ENCODE data around the gene TBX20. TPM values are rescaled to one million over a fixed set of nuclear protein-coding genes. Genes with fewer than 3 reads are reported as not detected.

The TBX20 gene
- total RNA-seq, 4 donors from 2014 or later: not detected

DNA sequence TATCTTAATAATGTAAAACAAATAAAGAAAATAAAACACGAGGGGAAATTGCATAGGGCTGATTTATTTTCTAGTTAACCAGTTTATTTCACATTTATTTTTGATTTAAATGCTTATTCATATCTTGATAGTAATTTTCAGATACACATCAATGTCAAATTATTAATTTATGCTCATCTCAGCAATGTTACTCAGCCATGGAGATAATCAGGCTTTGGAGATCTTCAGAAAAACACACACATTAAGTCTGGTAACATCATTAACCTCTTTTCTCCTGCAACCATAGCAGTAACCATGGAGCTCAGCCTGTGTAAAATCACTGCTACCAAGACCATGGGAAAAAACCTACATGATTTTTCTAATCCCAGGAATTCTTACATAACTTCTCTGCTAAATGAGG, 31.9 kb upstream of the TBX20 start:
- H3K36me3 ChIP-seq: no peaks in the 10 kb centered on the region
- in situ Hi-C loops (cut with MboI; ENCODE audit: low pct_ligation_motif_present in 1 of 4, low pct_unique_long_range_greater_than_20kb in 1 of 4, low sequenced_read_pairs in 3 of 4) (no loop called here), intact Hi-C loops (cut with DNase I; ENCODE audit: low total_unique reads) (no loop called here)
- no peaks in the 10 kb centered on the region for H3K27me3 ChIP-seq
- 20 to 21% methylated on average over 1 of the region's 1 CpG for WGBS, 2 donors (ENCODE audit: low coverage in 1 of 2)
- TF ChIP-seq POLR2AphosphoS5 (IDR thresholded peaks at IDR 0.05): no peak
- TF ChIP-seq, protein P1, sequence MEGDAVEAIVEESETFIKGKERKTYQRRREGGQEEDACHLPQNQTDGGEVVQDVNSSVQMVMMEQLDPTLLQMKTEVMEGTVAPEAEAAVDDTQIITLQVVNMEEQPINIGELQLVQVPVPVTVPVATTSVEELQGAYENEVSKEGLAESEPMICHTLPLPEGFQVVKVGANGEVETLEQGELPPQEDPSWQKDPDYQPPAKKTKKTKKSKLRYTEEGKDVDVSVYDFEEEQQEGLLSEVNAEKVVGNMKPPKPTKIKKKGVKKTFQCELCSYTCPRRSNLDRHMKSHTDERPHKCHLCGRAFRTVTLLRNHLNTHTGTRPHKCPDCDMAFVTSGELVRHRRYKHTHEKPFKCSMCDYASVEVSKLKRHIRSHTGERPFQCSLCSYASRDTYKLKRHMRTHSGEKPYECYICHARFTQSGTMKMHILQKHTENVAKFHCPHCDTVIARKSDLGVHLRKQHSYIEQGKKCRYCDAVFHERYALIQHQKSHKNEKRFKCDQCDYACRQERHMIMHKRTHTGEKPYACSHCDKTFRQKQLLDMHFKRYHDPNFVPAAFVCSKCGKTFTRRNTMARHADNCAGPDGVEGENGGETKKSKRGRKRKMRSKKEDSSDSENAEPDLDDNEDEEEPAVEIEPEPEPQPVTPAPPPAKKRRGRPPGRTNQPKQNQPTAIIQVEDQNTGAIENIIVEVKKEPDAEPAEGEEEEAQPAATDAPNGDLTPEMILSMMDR (IDR thresholded peaks at IDR 0.05): no peak
- TF ChIP-seq POLR2A (IDR thresholded peaks at IDR 0.05): no peak
- TF ChIP-seq EP300 (IDR thresholded peaks at IDR 0.05; ENCODE audit: low read depth): no peak
- no peak overlapping the region for H3K4me3 ChIP-seq
- H3K27ac ChIP-seq: no peak overlapping the region
- DNase-seq: no peak
- no peaks in the 10 kb centered on the region for H3K4me1 ChIP-seq
- no peaks in the 10 kb centered on the region for H3K9me3 ChIP-seq

DNA sequence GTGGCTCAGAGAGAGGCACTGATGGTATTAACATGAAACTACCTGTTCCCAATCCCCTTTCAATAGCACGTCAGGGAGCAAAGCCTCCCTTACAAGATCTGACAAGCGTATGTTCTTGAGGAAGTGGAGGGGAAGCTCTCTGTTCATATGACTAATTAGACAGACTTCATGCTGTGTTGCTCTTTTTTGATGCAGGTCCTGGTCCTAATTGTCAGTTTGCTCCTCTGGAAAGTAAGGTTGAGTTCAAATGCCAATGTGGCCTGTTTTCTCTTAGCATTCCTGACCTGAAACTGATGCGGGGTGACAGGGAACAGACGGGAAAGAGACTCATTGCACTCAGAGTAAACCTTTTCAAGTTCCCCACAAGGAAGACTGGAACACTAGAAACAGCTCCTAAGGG, 27.0 kb upstream of the TBX20 start:
- WGBS, 2 donors (ENCODE audit: low coverage in 1 of 2): 0 to 67% methylated on average over 1 to 4 of the region's 4 CpGs
- in situ Hi-C loops (cut with MboI; ENCODE audit: low pct_ligation_motif_present in 1 of 4, low pct_unique_long_range_greater_than_20kb in 1 of 4, low sequenced_read_pairs in 3 of 4): no loop called here

DNA sequence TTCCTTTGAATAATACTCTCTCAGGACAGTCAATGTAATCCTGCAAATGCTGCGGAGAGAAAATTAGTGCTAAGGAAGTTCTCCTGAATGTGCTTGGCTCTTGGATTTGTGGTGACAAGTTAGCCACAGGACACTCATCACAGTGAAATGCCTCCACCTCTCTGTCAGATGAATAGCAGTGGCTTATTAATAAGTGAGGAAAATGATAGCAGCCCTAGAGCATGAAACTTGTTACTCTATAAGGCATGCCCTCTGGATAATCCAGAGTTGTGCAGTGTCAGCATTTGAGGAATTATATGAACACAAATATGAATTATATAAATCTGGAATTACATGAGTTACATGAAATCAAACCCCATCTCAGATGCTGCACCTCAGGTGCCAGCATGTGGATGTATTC, 23.5 kb upstream of the TBX20 start:
- H3K4me3 ChIP-seq: no peak overlapping the region
- H3K27ac ChIP-seq: no peak overlapping the region
- intact Hi-C loops (cut with DNase I; ENCODE audit: low total_unique reads): no loop called here
- no peak for TF ChIP-seq POLR2AphosphoS5 (IDR thresholded peaks at IDR 0.05)
- no peaks in the 10 kb centered on the region for H3K27me3 ChIP-seq
- no peaks in the 10 kb centered on the region for H3K36me3 ChIP-seq
- DNase-seq: no peak
- H3K4me1 ChIP-seq: no peaks in the 10 kb centered on the region
- WGBS, 2 donors (ENCODE audit: low coverage in 1 of 2): 90 to 94% methylated on average over 1 of the region's 1 CpG
- no peaks in the 10 kb centered on the region for H3K9me3 ChIP-seq
- in situ Hi-C loops (cut with MboI; ENCODE audit: low pct_ligation_motif_present in 1 of 4, low pct_unique_long_range_greater_than_20kb in 1 of 4, low sequenced_read_pairs in 3 of 4): no loop called here

More for the DNA sequence above, 27.0 kb upstream of the TBX20 start:
- Histone ChIP-seq H3K27me3 (no peaks in the 10 kb centered on the region), H3K27ac (no peak overlapping the region), H3K4me1 (no peaks in the 10 kb centered on the region), H3K4me3 (no peak overlapping the region), H3K36me3 (no peaks in the 10 kb centered on the region), H3K9me3 (no peaks in the 10 kb centered on the region)
- DNase-seq: no peak
- intact Hi-C loops (cut with DNase I; ENCODE audit: low total_unique reads): no loop called here
- TF ChIP-seq POLR2A (IDR thresholded peaks at IDR 0.05): no peak
- TF ChIP-seq, protein P1 (IDR thresholded peaks at IDR 0.05): no peak
- TF ChIP-seq EP300 (IDR thresholded peaks at IDR 0.05; ENCODE audit: low read depth): no peak
- TF ChIP-seq POLR2AphosphoS5 (IDR thresholded peaks at IDR 0.05): no peak

DNA sequence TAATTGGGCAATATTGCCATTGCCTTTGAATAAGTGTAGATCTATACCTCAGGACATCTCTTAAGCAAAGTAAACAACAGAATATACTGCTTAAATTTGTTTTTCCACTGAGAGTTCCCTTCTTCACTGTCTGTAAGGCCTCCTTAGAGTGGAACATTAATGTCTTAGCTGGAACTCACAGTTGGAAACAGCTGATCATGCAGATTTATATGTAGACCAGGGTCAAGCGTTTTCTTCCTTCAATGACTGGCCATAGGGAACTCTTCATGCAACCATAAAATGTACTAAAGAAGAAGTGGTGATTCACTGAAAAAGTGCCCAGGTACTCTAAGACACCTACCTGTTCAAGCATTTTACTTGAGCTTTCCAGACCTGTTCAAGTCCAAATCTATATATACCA, 18.3 kb upstream of the TBX20 start:
- Histone ChIP-seq H3K27me3 (no peaks in the 10 kb centered on the region), H3K36me3 (no peaks in the 10 kb centered on the region), H3K9me3 (no peaks in the 10 kb centered on the region), H3K27ac (no peak overlapping the region), H3K4me1 (no peaks in the 10 kb centered on the region), H3K4me3 (no peak overlapping the region)
- in situ Hi-C loops (cut with MboI; ENCODE audit: low pct_ligation_motif_present in 1 of 4, low pct_unique_long_range_greater_than_20kb in 1 of 4, low sequenced_read_pairs in 3 of 4) (no loop called here), intact Hi-C loops (cut with DNase I; ENCODE audit: low total_unique reads) (no loop called here)
- no peak for DNase-seq
- no peak for TF ChIP-seq POLR2A (IDR thresholded peaks at IDR 0.05)
- no peak for TF ChIP-seq EP300 (IDR thresholded peaks at IDR 0.05; ENCODE audit: low read depth)
- TF ChIP-seq, protein P1 (IDR thresholded peaks at IDR 0.05): no peak
- no peak for TF ChIP-seq POLR2AphosphoS5 (IDR thresholded peaks at IDR 0.05)
- WGBS, 2 donors (ENCODE audit: low coverage in 1 of 2): 80% methylated on average over 1 of the region's 1 CpG; no CpG with 5 or more reads in 1 of the 2 donors

DNA sequence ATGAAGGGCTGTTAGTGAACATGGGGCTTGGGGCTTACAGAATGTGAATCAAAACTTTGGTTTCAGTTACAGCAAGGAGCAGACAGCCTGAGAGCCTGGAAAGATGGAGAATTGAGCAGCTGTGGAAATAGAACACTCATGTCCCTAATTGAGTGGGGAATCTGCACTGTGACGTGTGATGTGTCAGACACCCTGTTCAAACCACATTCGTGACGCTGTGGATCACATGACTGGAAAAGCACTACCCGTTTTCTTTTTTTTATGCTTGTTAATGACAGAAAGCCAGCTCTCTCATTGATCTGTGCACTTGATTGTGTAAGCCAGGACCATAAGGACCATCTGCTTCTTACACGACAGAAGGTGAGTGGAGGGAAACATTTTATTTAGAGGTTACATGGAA, 15.1 kb upstream of the TBX20 start:
- Histone ChIP-seq H3K27me3 (peaks cover 19% of the 10 kb centered on the region), H3K27ac (no peak overlapping the region), H3K9me3 (no peaks in the 10 kb centered on the region), H3K4me3 (no peak overlapping the region), H3K36me3 (no peaks in the 10 kb centered on the region), H3K4me1 (no peaks in the 10 kb centered on the region)
- DNase-seq: no peak
- WGBS, 2 donors (ENCODE audit: low coverage in 1 of 2): 52 to 62% methylated on average over 5 of the region's 5 CpGs
- intact Hi-C loops (cut with DNase I; ENCODE audit: low total_unique reads): no loop called here
- TF ChIP-seq EP300 (IDR thresholded peaks at IDR 0.05; ENCODE audit: low read depth) (no peak), POLR2AphosphoS5 (IDR thresholded peaks at IDR 0.05) (no peak), POLR2A (IDR thresholded peaks at IDR 0.05) (no peak)
- TF ChIP-seq, protein P1 (IDR thresholded peaks at IDR 0.05): no peak
- in situ Hi-C loops (cut with MboI; ENCODE audit: low pct_ligation_motif_present in 1 of 4, low pct_unique_long_range_greater_than_20kb in 1 of 4, low sequenced_read_pairs in 3 of 4): no loop called here
